Type B pancreatic cell (in vitro differentiated cells): ENCODE measurements around the gene ENAH. TPM values are rescaled to one million over a fixed set of nuclear protein-coding genes. Genes with fewer than 3 reads are reported as not detected.

Source experiments
- DNase-seq: peaks from one replicate; pipeline ENCODE4 v3.0.0; 2021; ENCODE audit warnings: mixed read lengths; ENCODE audit not compliant: unreplicated experiment; ENCODE audit errors: extremely low spot score
- H3K27ac Mint-ChIP-seq: 2 replicates; pipeline ENCODE4 v1.8.0; 2021; ENCODE audit warnings: mild to moderate bottlenecking, mixed read lengths
- H3K27me3 Mint-ChIP-seq: 2 replicates; pipeline ENCODE4 v1.8.0; 2021; ENCODE audit warnings: mixed read lengths
- H3K36me3 Mint-ChIP-seq: 2 replicates; pipeline ENCODE4 v1.8.0; 2021; ENCODE audit warnings: mixed read lengths
- H3K4me1 Mint-ChIP-seq: one replicate; pipeline ENCODE4 v1.8.0; 2021; ENCODE audit warnings: mixed read lengths; ENCODE audit not compliant: unreplicated experiment
- H3K4me3 Mint-ChIP-seq: 2 replicates; pipeline ENCODE4 v1.8.0; 2021; ENCODE audit warnings: mild to moderate bottlenecking, mixed read lengths
- H3K9me3 Mint-ChIP-seq: 2 replicates; pipeline ENCODE4 v1.8.0; 2021; ENCODE audit warnings: mixed read lengths
- CTCF ChIP-seq: fragments of 200-600 bp; sonication (generic); conservative IDR thresholded peaks from 2 replicates; pipeline ENCODE4 v1.5.0; 2021; ENCODE audit warnings: antibody characterized with exemption, mild to moderate bottlenecking
- total RNA-seq: library from RNA; stranded (reverse); gene quantifications from 2 replicates; pipeline ENCODE4 v1.2.1, GENCODE V29; 2021; ENCODE audit warnings: low replicate concordance

Gene ENAH
- total RNA-seq, 1 donor from 2014 or later: 133 TPM

DNA sequence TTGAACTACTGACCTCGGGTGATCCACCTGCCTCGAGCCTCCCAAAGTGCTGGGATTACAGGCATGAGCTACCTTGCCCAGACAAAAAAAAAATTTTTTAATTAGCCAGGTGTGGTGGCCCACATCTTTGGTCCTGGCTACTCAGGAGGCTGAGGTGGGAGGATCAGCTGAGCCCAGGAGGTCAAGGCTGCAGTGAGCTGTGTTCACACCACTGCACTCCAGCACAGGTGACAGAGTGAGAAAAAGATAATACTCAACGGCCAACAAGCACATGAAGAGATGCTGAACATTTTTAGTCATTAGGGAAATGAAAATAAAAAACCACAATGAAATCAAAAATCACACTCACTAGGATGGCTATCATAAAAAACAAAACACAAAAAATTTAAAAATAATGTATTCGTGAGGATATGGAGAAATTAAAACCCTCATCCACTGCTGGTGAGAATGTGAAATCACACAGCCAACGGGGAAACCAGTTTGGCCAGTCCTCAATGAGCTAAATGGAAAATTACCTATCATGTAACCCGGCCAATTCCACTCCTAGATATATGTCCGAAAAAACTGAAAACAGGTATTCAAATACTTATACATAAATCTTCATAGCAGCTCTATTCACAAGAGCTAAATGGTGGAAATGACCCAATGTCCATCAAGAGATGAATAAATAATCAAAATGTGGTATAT is 41.2 kb downstream of the ENAH start:
- peaks cover 44% of the 10 kb centered on the region for H3K4me1 Mint-ChIP-seq

GRCh38 chr1:225610539-225610938 is 42.4 kb downstream of the ENAH start:
- no peak overlapping the region for H3K27ac Mint-ChIP-seq
- TF ChIP-seq CTCF: no peak

More for the DNA sequence above, 41.2 kb downstream of the ENAH start:
- Mint-ChIP-seq H3K27ac (peak overlapping the region; percentile 84), H3K27me3 (no peaks in the 10 kb centered on the region), H3K4me3 (peak overlapping the region; percentile 24), H3K9me3 (no peaks in the 10 kb centered on the region), H3K36me3 (peaks cover 21% of the 10 kb centered on the region)
- TF ChIP-seq CTCF: no peak
- DNase-seq: no peak

GRCh38 chr1:225608014-225608796 is 44.7 kb downstream of the ENAH start:
- no peak overlapping the region for H3K27ac Mint-ChIP-seq
- H3K36me3 Mint-ChIP-seq: peaks cover 17% of the 10 kb centered on the region
- peaks cover 54% of the 10 kb centered on the region for H3K4me1 Mint-ChIP-seq
- H3K4me3 Mint-ChIP-seq: no peak overlapping the region
- no peaks in the 10 kb centered on the region for H3K27me3 Mint-ChIP-seq
- TF ChIP-seq CTCF: no peak
- no peaks in the 10 kb centered on the region for H3K9me3 Mint-ChIP-seq
- DNase-seq: no peak

More at GRCh38 chr1:225610539-225610938, 42.4 kb downstream of the ENAH start:
- DNase-seq: no peak
- Mint-ChIP-seq H3K36me3 (peaks cover 19% of the 10 kb centered on the region), H3K4me1 (peaks cover 42% of the 10 kb centered on the region), H3K9me3 (no peaks in the 10 kb centered on the region), H3K27me3 (no peaks in the 10 kb centered on the region), H3K4me3 (no peak overlapping the region)

- Mint-ChIP-seq H3K9me3 (no peaks in the 10 kb centered on the region), H3K36me3 (peaks cover 17% of the 10 kb centered on the region), H3K27me3 (no peaks in the 10 kb centered on the region), H3K27ac (no peak overlapping the region), H3K4me1 (peaks cover 49% of the 10 kb centered on the region), H3K4me3 (no peak overlapping the region)
- TF ChIP-seq CTCF: no peak
- DNase-seq: no peak
Measured at GRCh38 chr1:225607355-225607754, 45.6 kb downstream of the ENAH start.

DNA sequence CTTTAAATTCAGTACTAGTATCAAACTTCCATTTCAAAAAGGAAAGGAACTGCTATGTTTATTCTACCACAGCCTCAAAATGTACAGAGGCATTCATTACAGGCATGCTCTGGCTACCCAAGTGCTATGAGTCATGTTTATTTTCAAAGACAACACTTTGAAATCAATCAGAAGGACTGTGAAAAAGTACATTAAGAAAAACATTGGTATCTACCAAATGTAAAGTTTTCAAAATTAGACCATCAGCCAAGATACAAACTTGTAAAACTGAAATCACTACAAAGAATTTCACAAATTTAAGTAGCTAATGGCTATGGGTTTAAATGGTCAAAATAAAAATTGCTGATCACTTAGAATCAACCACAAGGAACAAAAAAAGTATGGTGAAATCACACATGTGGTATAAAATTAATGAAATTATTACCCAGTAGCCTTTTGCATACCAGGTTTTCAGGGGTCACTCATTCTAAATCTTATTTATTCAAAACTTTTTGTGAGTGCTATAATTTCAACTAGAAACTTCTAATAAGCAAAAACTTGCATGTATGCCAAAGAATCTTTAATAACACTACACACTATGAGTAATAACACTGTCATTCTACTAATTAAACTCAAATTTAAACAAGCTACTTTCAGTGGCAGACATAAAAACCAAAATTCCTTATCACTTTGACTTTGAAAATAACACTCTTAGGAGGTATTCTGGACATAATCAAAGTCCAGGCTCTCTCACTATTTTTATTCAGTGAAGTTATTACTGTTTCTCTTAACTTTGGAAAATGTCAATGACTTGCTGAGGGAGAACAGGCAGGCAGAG is 49.2 kb downstream of the ENAH start:
- Mint-ChIP-seq H3K9me3 (peaks cover 5% of the 10 kb centered on the region), H3K27me3 (no peaks in the 10 kb centered on the region), H3K36me3 (peaks cover 19% of the 10 kb centered on the region), H3K4me1 (peaks cover 38% of the 10 kb centered on the region), H3K4me3 (peak overlapping the region; percentile 8), H3K27ac (no peak overlapping the region)
- TF ChIP-seq CTCF: no peak
- no peak for DNase-seq
